Esophagus muscularis mucosa (tissue), 4 donors: ENCODE results near the gene DLGAP4. TPM values are rescaled to one million over a fixed set of nuclear protein-coding genes. Genes with fewer than 3 reads are reported as not detected.

ENCODE experiments used
- DNase-seq: peaks from one replicate; pipeline ENCODE4 v3.0.0-alpha.2; 2017; ENCODE audit errors: extremely low spot score
- H3K27ac ChIP-seq, 4 donors: fragments of 200-600 bp; sonication (generic); replicated peaks in 1 of 4; 1 replicate in 3 of 4; 2 replicates in 1 of 4; pipeline ENCODE4 v1.5.1; 2016 to 2019; ENCODE audit warnings: mild to moderate bottlenecking in 1 of 4
- H3K27me3 ChIP-seq, 4 donors: fragments of 200-600 bp; sonication (generic); one replicate each; pipeline versions ENCODE4 v1.5.1 to v1.6.0; 2016 to 2019
- H3K36me3 ChIP-seq, 4 donors: fragments of 200-600 bp; sonication (generic); one replicate each; pipeline ENCODE4 v1.5.1; 2016 to 2019
- H3K4me1 ChIP-seq, 4 donors: fragments of 200-600 bp; sonication (generic); one replicate each; pipeline ENCODE4 v1.5.1; 2016 to 2019
- H3K4me3 ChIP-seq, 4 donors: fragments of 200-600 bp; sonication (generic); 1 replicate in 2 of 4; 2 replicates in 2 of 4; pipeline ENCODE4 v1.5.1; 2016 to 2019; ENCODE audit warnings: mild to moderate bottlenecking in 4 of 4, moderate library complexity in 1 of 4
- H3K9me3 ChIP-seq, 4 donors: fragments of 200-600 bp; sonication (generic); 1 replicate in 3 of 4; 2 replicates in 1 of 4; pipeline ENCODE4 v1.5.1; 2016 to 2019
- CTCF ChIP-seq, 3 experiments: fragments of 200-600 bp in 2 of 3; fragments of 450-650 bp in 1 of 3; sonication (generic) in 2 of 3; IDR thresholded peaks; one replicate each; pipeline ENCODE4 v1.5.1; 2017 to 2019; ENCODE audit warnings: antibody characterized with exemption in 3 of 3, mild to moderate bottlenecking in 2 of 3, moderate library complexity in 1 of 3
- EP300 ChIP-seq: sonication (generic); formaldehyde crosslinking; IDR thresholded peaks from one replicate; pipeline ENCODE4 v1.6.1; 2017; ENCODE audit warnings: antibody characterized with exemption
- POLR2A ChIP-seq: fragments of 450-650 bp; IDR thresholded peaks from one replicate; pipeline ENCODE4 v1.6.1; 2017; ENCODE audit warnings: antibody characterized with exemption, moderate library complexity, mild to moderate bottlenecking, low read depth
- POLR2AphosphoS5 ChIP-seq, 2 donors: sonication (generic); formaldehyde crosslinking; IDR thresholded peaks; one replicate each; pipeline ENCODE4 v1.6.1; 2017; ENCODE audit warnings: antibody characterized with exemption in 2 of 2
- WGBS: methylation state at CpG from one replicate; pipeline ENCODE4 v1.1.5; 2018; 5-methylcytosine and 5-hydroxymethylcytosine counted together
- intact Hi-C: fragments of 100-400 bp; cut with DNase I; formaldehyde crosslinking; loops from one replicate; pipeline ENCODE4 v1.15.1; 2023
- total RNA-seq, 4 donors: library from RNA; depleted of rRNA; stranded (reverse); fragments of >200 nt; gene quantifications; one replicate each; pipeline versions ENCODE4 v1.1.0 to v1.2.1, GENCODE V29; 2016

Gene DLGAP4
- total RNA-seq, 4 donors from 2014 or later: 43.6 to 90.0 (median 48.8) TPM

DNA sequence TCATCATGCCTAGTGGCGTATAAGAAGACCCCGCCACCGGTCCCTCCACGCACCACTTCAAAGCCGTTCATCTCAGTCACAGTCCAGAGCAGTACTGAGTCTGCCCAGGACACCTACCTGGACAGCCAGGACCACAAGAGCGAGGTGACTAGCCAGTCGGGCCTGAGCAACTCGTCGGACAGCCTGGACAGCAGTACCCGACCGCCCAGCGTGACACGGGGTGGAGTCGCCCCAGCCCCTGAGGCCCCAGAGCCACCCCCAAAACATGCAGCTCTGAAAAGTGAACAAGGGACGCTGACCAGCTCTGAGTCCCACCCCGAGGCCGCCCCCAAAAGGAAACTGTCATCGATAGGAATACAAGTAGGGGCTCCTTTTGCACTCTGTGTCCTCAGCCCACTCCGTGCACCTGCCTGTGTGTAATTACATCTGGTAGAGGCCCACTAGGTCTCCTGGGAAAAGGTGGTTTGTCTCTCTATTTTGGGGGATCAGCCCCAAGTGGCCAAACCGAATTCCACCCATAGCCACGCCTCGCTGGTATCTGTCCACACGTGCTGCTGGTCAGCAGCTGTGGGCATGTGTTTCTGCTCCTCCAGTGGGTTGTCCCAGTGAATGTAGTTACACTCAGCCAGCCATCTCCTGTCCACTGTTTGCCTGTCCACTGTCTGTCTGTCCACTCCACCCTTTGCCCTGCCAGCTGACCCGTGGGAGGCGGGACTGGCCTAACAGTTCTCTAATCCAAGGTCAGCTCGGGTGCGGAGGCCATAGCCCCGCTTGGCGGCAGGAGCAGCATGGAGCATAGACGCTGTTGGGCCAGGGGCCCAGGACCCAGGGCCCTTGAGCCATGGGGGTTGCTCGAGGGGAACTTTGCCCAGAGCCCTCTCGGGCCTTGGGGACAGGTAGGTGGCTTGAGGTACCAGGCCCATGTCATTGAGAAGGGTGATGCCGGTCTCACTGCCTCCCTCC lies 190.8 kb downstream of the DLGAP4 start:
- DNase-seq: no peak
- H3K27me3 ChIP-seq: no peaks in the 10 kb centered on the region
- no peaks in the 10 kb centered on the region for H3K9me3 ChIP-seq
- H3K4me3 ChIP-seq: no peak overlapping the region
- TF ChIP-seq CTCF (IDR thresholded peaks at IDR 0.05): no peak
- intact Hi-C loops: no loop called here
- peaks cover 37 to 64% (median 56%) of the 10 kb centered on the region in 4 donors for H3K4me1 ChIP-seq
- peak overlapping the region; percentile 32 to 84 (median 82) for H3K27ac ChIP-seq
- H3K36me3 ChIP-seq: peaks cover 41 to 62% (median 60%) of the 10 kb centered on the region in 4 donors
- WGBS: 93% methylated on average over 23 of the region's 33 CpGs

- intact Hi-C loops: no loop called here
- no peak for DNase-seq
- H3K27ac ChIP-seq: peak overlapping the region in 3 of 4 donors; percentile 11 to 84 (median 32)
These were observed 191.7 kb downstream of the DLGAP4 start for GRCh38 chr20:36497856-36498255.

DNA sequence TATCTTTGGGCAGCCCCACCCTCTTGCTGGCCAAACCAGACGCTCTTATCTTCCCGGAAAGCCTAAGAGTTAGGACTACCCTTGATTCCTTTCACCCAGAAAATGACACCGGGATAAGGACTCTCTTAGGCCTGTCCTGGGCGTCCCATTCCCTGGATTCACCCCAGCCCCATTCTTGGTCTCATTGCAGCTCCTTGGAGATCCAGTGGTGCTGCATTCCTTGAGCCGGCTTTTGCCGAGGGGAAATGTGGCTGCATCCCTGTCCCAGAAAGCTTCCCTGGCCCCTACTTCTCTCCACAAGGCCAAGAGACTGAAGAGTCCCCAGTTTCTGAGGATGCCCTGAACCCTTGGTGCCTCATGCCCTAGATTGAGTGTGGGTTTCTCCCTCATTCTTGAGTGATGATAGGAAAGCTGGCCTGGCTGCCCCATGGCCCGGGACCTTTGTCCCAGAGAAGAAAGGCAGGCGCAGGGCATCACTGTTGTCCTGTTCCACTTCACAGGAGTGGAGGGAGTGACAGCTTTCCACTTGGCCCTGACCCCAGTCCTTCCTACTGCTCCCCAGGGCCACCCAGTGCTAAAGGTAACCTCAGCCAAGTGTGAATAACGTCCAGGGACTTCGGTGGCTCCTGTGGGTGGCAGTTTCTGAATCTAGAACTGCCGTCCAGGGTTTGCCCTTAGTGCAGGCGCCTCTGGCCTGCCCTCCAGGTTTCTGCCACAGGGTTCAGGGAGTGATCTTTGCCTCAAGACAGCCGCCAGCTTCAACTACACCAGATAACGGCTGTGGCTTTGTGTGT lies 192.4 kb downstream of the DLGAP4 start:
- no peaks in the 10 kb centered on the region for H3K9me3 ChIP-seq
- DNase-seq: no peak
- peaks cover 41 to 77% (median 67%) of the 10 kb centered on the region in 4 donors for H3K36me3 ChIP-seq
- H3K4me3 ChIP-seq: no peak overlapping the region
- H3K4me1 ChIP-seq: peaks cover 35 to 61% (median 44%) of the 10 kb centered on the region in 4 donors
- WGBS: 84% methylated on average over 13 of the region's 14 CpGs
- TF ChIP-seq POLR2A (no peak), POLR2AphosphoS5 (IDR thresholded peaks at IDR 0.05) (no peak), CTCF (IDR thresholded peaks at IDR 0.05) (no peak), EP300 (no peak)
- no peaks in the 10 kb centered on the region for H3K27me3 ChIP-seq
- peak overlapping the region in 3 of 4 donors; percentile 11 to 84 (median 34) for H3K27ac ChIP-seq
- intact Hi-C loops: no loop called here

More at GRCh38 chr20:36497856-36498255, 191.7 kb downstream of the DLGAP4 start:
- 76% methylated on average over 4 of the region's 4 CpGs for WGBS
- no peaks in the 10 kb centered on the region for H3K9me3 ChIP-seq
- H3K4me1 ChIP-seq: peaks cover 35 to 61% (median 49%) of the 10 kb centered on the region in 4 donors
- no peaks in the 10 kb centered on the region for H3K27me3 ChIP-seq
- H3K36me3 ChIP-seq: peaks cover 41 to 71% (median 64%) of the 10 kb centered on the region in 4 donors
- no peak overlapping the region for H3K4me3 ChIP-seq
- TF ChIP-seq CTCF (IDR thresholded peaks at IDR 0.05) (no peak), POLR2AphosphoS5 (IDR thresholded peaks at IDR 0.05) (no peak), POLR2A (no peak)

- no peaks in the 10 kb centered on the region for H3K27me3 ChIP-seq
- H3K27ac ChIP-seq: peak overlapping the region in 1 of 4 donors; percentile 11
- H3K9me3 ChIP-seq: no peaks in the 10 kb centered on the region
- no peak overlapping the region for H3K4me3 ChIP-seq
- 85% methylated on average over 26 of the region's 26 CpGs for WGBS
- no peak for TF ChIP-seq POLR2A
- TF ChIP-seq CTCF (IDR thresholded peaks at IDR 0.05): no peak
- no peak for TF ChIP-seq EP300
- TF ChIP-seq POLR2AphosphoS5 (IDR thresholded peaks at IDR 0.05): no peak
- intact Hi-C loops: no loop called here
- DNase-seq: no peak
- peaks cover 41 to 84% (median 72%) of the 10 kb centered on the region in 4 donors for H3K36me3 ChIP-seq
- H3K4me1 ChIP-seq: peaks cover 32 to 56% (median 38%) of the 10 kb centered on the region in 4 donors
These were observed 193.1 kb downstream of the DLGAP4 start for GRCh38 chr20:36499211-36499610.
